Chondrocyte (in vitro differentiated cells): ENCODE results near the gene ERBIN. TPM values are rescaled to one million over a fixed set of nuclear protein-coding genes. Genes with fewer than 3 reads are reported as not detected.

Experiments
- DNase-seq: peaks from one replicate; pipeline ENCODE4 v3.0.0; 2021; ENCODE audit warnings: mixed read lengths, low spot score
- H3K27ac Mint-ChIP-seq: one replicate; pipeline ENCODE4 v1.8.0; 2021; ENCODE audit warnings: mild to moderate bottlenecking, moderate library complexity, mixed read lengths; ENCODE audit not compliant: unreplicated experiment
- H3K27me3 Mint-ChIP-seq: 2 replicates; pipeline ENCODE4 v1.8.0; 2021; ENCODE audit warnings: low read depth, mixed read lengths
- H3K36me3 Mint-ChIP-seq: 2 replicates; pipeline ENCODE4 v1.8.0; 2021; ENCODE audit warnings: low read depth, mixed read lengths
- H3K4me1 Mint-ChIP-seq: 2 replicates; pipeline ENCODE4 v1.8.0; 2021; ENCODE audit warnings: low read depth, mild to moderate bottlenecking, mixed read lengths
- H3K4me3 Mint-ChIP-seq: one replicate; pipeline ENCODE4 v1.8.0; 2021; ENCODE audit warnings: mild to moderate bottlenecking, moderate library complexity, mixed read lengths; ENCODE audit not compliant: unreplicated experiment
- H3K9me3 Mint-ChIP-seq: 2 replicates; pipeline ENCODE4 v1.8.0; 2021; ENCODE audit warnings: low read depth, mixed read lengths
- CTCF ChIP-seq: fragments of 200-600 bp; sonication (generic); IDR thresholded peaks from 2 replicates; pipeline ENCODE4 v1.5.0; 2021; ENCODE audit warnings: antibody characterized with exemption, mild to moderate bottlenecking, moderate library complexity
- total RNA-seq: library from RNA; stranded (reverse); gene quantifications from 3 replicates; pipeline ENCODE4 v1.2.1, GENCODE V29; 2021

The ERBIN gene
- total RNA-seq, 1 donor from 2014 or later, result 63.8 TPM

GRCh38 chr5:66074901-66075300, 148.5 kb downstream of the ERBIN start:
- TF ChIP-seq CTCF, result no peak
- Mint-ChIP-seq H3K27me3 (no peaks in the 10 kb centered on the region), H3K4me1 (peaks cover 8% of the 10 kb centered on the region), H3K36me3 (peaks cover 14% of the 10 kb centered on the region), H3K9me3 (no peaks in the 10 kb centered on the region), H3K27ac (no peak overlapping the region), H3K4me3 (no peak overlapping the region)
- DNase-seq, result no peak

GRCh38 chr5:66080664-66081063, 154.3 kb downstream of the ERBIN start:
- Mint-ChIP-seq H3K36me3 (peaks cover 17% of the 10 kb centered on the region), H3K9me3 (peaks cover 3% of the 10 kb centered on the region), H3K27me3 (no peaks in the 10 kb centered on the region), H3K4me1 (peaks cover 8% of the 10 kb centered on the region), H3K4me3 (no peak overlapping the region), H3K27ac (no peak overlapping the region)
- no peak for TF ChIP-seq CTCF
- no peak for DNase-seq

GRCh38 chr5:66089384-66089783, 163.0 kb downstream of the ERBIN start:
- Mint-ChIP-seq H3K9me3 (peaks cover 37% of the 10 kb centered on the region), H3K27me3 (no peaks in the 10 kb centered on the region), H3K4me3 (no peak overlapping the region), H3K4me1 (no peaks in the 10 kb centered on the region), H3K36me3 (peaks cover 45% of the 10 kb centered on the region), H3K27ac (no peak overlapping the region)
- DNase-seq, result no peak
- TF ChIP-seq CTCF, result no peak

- H3K36me3 Mint-ChIP-seq, result peaks cover 61% of the 10 kb centered on the region
- H3K4me3 Mint-ChIP-seq, result no peak overlapping the region
- DNase-seq, result no peak
- H3K27me3 Mint-ChIP-seq, result no peaks in the 10 kb centered on the region
- H3K4me1 Mint-ChIP-seq, result no peaks in the 10 kb centered on the region
- no peak for TF ChIP-seq CTCF
- peaks cover 51% of the 10 kb centered on the region for H3K9me3 Mint-ChIP-seq
- no peak overlapping the region for H3K27ac Mint-ChIP-seq
Observed at GRCh38 chr5:66100851-66101250, 174.5 kb downstream of the ERBIN start.

GRCh38 chr5:66113160-66113559, 186.8 kb downstream of the ERBIN start:
- H3K36me3 Mint-ChIP-seq, result peaks cover 17% of the 10 kb centered on the region
- H3K4me3 Mint-ChIP-seq, result no peak overlapping the region
- peaks cover 51% of the 10 kb centered on the region for H3K9me3 Mint-ChIP-seq
- no peak overlapping the region for H3K27ac Mint-ChIP-seq
- H3K4me1 Mint-ChIP-seq, result no peaks in the 10 kb centered on the region
- TF ChIP-seq CTCF, result no peak
- no peak for DNase-seq
- H3K27me3 Mint-ChIP-seq, result no peaks in the 10 kb centered on the region
